Stimulated activated CD4-positive, alpha-beta T cell treated with anti-CD3 and anti-CD28 coated beads, Interleukin-2, amount 100 ng/mL, for 4 hours (primary cell): Measurements from ENCODE around the gene MIGA2.

Experiments
- DNase-seq: peaks from one replicate; pipeline ENCODE4 v3.0.0-alpha.2; 2020; ENCODE audit warnings: low read depth

Gene MIGA2

GRCh38 chr9:129037767-129038098 is 1.3 kb downstream of the MIGA2 start:
- DNase-seq: no peak

DNA sequence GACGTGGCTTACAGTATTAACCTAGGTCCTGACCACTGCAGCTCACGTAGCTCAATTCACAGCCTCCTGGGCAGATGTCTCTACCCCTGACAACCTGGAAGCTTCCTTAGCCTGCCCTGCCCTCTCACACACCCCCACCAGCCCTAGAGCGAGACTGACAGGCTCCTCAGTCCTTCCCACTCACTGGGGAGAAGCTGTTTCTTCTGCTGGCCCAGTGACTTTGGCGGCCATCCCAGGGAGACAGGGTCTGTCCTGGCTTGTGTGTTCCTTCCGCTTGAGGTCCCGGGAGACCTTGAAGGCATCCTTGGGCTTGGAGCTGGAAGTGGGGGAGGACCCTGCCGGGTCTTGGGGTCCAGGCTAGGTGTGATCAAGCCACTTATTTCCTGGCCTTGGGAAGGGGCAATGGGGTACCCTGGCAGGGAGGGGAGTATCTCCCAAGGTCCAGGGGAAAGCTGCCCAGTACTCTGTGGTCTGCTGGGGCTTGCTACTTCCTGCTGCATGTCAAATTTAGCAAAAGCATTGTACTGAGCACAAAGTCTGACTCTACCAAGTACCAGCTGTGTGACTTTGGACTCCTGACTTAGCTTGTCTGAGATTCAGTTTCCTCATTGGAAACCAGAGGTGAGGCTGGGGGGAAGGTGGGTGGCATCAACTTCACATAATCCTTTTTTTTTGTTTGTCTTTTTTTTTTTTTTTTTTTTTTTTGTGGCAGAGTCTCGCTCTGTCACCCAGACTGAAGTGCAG is 1.9 kb downstream of the MIGA2 start:
- no peak for DNase-seq

- DNase-seq: no peak
These were observed 3.8 kb downstream of the MIGA2 start for GRCh38 chr9:129040113-129040643.

DNA sequence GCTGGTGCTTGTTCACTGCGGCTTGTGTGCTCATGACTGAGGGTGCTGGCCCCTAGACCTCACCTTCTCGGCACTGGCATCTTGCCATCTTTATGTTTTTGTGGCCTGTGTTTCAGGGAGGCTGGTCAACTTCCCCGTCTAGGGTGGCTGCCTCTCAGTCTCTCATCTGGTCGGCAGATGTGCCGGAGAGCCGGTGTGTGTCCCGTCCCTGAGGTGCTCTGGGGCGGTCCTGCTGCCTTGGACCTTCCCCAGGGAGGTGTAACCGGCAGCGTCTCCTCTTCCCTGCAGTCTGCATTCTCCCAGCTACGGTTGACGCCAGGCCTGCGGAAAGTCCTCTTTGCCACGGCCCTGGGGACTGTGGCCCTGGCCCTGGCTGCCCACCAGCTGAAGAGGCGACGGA is 5.6 kb downstream of the MIGA2 start:
- no peak for DNase-seq

- no peak for DNase-seq
These were observed 16.2 kb downstream of the MIGA2 start for GRCh38 chr9:129052592-129052991.

DNA sequence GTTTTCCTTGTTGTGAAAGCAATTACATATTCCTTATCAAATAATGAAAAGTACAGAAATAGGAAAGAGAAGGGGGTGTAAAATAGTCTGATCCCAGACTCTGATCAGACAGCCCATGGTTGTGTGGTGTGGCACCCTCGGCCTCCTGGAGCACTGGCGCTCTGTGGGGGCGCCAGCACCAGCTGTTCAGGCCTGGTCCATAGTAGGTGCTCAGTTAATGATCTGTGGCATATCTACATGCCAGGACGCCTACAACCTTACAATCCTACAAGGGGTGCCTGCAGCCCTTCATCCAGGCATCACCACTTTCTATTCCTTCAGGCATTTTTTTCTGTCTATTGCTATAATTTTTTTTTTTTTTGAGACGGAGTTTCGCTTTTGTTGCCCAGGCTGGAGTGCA is 16.6 kb downstream of the MIGA2 start:
- DNase-seq: no peak

- DNase-seq: no peak
These were observed 17.9 kb downstream of the MIGA2 start for GRCh38 chr9:129054163-129054851.

DNA sequence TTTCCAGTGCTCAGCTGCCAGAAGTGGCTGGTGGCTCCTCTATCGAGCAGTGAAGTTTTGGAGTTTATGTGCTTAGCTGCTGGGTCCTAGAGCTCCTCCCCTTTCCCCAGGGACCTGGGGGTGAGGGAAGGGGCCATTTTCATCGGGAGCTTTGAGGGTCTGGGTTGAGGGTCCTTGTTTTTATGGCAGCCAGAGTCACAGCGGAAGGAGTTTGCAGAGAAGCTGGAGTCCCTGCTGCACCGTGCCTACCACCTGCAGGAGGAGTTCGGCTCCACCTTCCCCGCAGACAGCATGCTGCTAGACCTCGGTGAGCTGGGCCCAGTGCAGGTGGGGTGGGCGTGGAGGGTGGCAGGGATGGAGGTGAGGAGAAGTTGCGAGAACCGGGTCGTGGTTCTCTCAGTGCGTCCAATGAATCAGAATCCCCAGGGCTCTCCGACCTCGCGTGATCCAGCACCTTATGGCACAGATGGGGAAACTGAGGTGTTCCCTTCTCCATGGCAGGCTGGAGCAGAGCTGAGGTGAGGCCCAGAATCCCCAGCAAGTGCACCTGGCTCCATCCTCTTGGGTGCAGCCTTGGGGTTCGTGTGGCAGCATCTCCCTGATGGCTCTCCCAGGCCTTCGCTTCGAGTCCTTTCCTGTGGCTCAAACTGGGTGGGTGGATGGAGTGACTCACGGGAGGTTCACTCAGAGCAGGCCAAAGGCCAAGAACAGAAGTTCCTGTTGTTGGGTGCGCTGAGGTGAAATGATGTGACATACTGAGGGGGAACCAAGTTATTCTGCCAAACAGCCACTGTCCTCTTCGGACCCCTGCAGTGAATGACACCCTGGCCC is 22.8 kb downstream of the MIGA2 start:
- DNase-seq: no peak

DNA sequence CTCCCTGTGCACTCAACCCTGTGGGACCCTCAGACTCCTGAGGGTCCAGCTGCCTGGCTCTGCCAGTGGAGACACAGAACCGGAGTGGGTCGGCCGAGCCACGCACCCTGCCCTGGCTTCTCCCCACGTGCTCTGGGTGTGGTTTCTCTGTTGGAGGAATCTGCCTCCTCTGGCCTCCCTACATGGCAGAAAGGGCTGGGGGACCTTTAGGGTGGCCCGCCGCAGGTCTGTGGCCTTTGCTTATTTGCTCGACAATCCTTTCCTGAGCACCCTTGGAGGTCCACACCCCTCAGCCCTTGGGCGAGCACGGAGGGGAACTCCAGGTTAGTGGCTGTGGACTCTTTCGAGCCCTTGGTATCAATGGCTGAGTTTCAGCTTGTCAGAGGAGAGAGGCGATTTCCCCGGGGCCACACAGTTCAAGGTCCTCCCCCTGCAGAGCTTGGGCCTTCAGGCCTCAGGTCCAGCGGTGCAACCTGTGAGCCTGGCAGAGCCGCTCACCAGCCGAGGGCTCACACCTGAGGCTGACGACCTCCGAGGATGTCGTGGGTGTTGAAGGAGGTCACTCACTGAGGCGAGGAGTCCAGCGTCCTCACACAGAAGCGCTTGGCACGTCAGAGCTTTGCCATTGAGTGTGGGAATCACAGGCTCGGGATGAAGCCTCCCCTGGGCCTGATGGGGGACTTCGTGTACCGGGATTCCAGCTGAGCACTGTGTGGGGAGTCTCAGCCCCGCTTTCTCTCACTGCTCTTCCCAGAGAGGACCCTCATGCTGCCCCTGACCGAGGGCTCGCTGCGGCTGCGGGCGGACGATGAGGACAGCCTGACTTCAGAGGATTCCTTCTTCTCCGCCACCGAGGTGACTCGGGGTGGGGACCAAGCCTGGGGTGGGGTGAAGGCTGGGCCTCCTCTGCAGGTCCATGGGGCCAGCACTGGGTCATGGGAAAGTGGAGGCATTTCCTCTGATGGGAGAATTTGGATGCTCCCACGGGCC is 23.7 kb downstream of the MIGA2 start:
- DNase-seq: no peak

DNA sequence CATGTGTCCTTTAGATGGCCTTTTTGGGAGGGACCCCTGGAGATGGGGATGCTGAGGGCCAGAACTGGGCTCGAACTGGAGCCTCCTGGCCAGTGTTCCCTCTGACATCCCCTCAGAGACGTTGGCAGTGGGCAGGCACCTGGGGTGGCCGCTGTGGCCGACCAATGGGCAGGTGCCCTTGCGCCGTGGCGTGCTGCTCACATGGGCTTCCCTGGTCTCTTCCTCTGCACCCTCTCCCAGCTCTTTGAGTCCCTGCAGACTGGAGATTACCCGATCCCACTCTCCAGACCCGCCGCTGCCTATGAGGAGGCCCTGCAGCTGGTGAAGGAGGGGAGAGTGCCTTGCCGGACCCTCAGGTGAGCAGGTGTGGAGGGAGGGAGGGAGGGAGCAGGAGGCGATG is 24.6 kb downstream of the MIGA2 start:
- no peak for DNase-seq

DNA sequence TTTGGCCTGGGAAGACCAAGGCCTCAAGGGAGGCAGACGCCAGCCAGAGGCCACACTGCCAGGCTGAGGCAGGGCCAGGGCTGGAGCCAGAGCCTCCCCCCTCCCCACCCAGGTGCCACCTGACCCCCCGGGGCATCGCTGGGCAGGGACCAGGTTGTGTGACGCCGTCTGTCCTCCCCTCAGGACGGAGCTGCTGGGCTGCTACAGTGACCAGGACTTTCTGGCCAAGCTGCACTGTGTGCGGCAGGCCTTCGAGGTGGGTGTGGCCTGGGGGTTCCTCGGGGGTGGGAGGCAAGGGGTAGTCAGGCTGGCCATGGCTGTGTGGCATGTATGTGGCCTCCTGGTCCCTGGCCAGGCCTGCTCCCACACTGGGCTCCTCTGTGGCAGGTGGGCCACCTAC is 26.6 kb downstream of the MIGA2 start:
- DNase-seq: no peak

- no peak for DNase-seq
These were observed 28.1 kb downstream of the MIGA2 start for GRCh38 chr9:129064499-129064908.

GRCh38 chr9:129068110-129068509 is 31.7 kb downstream of the MIGA2 start:
- no peak for DNase-seq

DNA sequence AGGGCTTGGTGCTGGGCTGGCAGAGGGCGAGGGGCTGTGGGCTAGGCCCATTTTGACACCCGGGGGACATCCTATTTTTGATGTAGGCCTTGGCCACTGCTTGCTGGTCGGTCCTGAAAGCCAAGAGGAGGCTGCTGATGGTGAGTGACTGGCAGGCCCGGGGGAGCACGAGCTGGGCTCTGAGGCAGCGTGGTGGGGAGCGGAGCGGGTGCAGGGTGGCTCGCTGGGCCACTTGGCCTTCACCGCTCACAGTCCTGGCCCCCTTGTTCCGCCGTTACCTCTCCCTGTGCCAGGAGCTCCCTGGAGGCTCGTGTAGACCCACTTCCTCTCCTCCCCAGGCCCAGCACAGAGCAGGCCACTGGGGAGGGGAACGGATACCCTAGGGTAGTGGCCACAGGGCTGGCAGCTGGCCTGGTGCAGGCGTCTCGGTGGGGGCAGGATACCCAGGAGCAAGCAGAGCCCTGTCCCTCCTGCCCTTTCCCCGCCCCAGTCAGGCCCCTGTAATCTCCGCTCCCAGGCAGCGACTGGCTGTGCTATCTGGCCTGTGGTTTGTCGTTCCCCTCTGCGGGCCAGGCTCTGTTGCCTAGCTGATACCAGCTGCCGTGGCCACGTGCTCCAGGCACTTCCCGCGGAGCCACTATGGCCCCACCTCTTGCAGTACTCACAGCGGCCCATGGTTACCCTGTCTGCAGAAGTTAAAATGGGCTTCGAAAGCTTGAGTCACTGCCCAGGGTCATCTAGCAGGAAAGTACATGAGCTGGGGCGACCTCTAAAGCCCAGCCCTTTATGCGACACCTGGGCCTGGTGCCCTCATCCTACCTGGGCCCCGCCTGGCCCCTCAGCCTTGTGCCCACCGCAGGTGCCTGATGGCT is 32.8 kb downstream of the MIGA2 start:
- peak; percentile 32 for DNase-seq

- no peak for DNase-seq
These were observed 33.6 kb downstream of the MIGA2 start for GRCh38 chr9:129069862-129070641.

DNA sequence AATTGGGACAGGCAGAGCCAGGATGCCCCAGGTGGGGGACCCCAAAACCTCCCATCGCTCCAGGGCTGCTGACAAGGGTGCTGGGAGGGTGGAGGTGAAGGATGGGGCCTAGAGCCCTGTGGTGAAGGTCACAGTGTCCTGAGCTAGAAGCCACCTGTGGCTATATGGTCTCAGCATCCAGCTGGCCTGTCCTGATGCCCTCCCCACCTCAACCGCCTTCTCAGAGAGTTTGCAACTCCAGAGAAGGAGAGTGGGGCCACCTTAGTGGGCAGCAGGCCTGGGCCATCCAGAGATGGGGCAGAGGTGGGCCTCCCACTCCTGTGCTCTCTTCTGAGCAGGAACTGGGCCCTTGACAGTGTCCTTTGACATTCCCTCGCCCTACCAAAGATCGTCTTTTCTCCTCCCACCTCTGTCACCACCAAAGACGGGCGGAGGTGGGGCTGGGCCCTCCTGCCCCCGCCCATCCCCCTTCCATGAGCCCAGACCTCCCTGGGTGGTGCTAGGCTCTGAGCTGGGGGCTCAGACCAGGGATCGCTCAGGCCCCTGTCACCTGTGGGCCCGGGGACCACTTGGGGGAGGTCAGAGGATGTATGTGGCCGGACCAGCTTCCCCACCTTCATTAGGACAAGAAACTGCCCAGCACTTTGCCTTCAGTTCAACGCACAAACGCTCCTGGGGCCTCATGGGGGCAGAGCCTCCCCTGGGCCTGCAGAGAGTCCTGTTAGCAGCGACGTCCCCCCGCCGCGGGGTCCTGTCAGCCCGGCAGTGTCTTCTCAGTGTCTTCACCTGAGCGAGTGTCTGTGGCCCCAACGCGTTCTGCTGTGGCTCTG is 34.5 kb downstream of the MIGA2 start:
- no peak for DNase-seq

- no peak for DNase-seq
These were observed 35.2 kb downstream of the MIGA2 start for GRCh38 chr9:129071526-129072126.

GRCh38 chr9:129072171-129072570 is 35.7 kb downstream of the MIGA2 start:
- no peak for DNase-seq
